Right atrium auricular region (tissue), 2 donors: ENCODE data around the gene TCF7L2. TPM values are rescaled to one million over a fixed set of nuclear protein-coding genes. Genes with fewer than 3 reads are reported as not detected.
A peak's percentile ranks its signal among the peaks of the same experiment; 100 is the strongest.

Experiments
- DNase-seq: peaks from one replicate; pipeline ENCODE4 v3.0.0-alpha.2; 2019; ENCODE audit warnings: low spot score
- H3K27ac ChIP-seq, 2 donors: fragments of 200-600 bp; sonication (generic); 1 replicate in 1 of 2; 2 replicates in 1 of 2; pipeline ENCODE4 v1.5.1; 2016 to 2019
- H3K27me3 ChIP-seq, 2 donors: fragments of 200-600 bp; sonication (generic); one replicate each; pipeline versions ENCODE4 v1.5.1 to v1.6.0; 2017 to 2019
- H3K36me3 ChIP-seq: fragments of 200-600 bp; sonication (generic); one replicate; pipeline ENCODE4 v1.5.1; 2016
- H3K4me1 ChIP-seq, 2 donors: fragments of 200-600 bp; sonication (generic); one replicate each; pipeline versions ENCODE4 v1.5.1 to v1.6.0; 2017 to 2019
- H3K4me3 ChIP-seq, 2 donors: fragments of 200-600 bp; sonication (generic); 1 replicate in 1 of 2; 2 replicates in 1 of 2; pipeline ENCODE4 v1.5.1; 2017 to 2019; ENCODE audit warnings: mild to moderate bottlenecking in 1 of 2, moderate library complexity in 1 of 2
- H3K9me3 ChIP-seq, 2 donors: fragments of 200-600 bp; sonication (generic); one replicate each; pipeline ENCODE4 v1.5.1; 2019
- CTCF ChIP-seq, 2 donors: fragments of 200-600 bp; sonication (generic); IDR thresholded peaks; one replicate each; pipeline ENCODE4 v1.5.1; 2019; ENCODE audit warnings: antibody characterized with exemption in 2 of 2
- total RNA-seq, 2 donors: library from RNA; depleted of rRNA; stranded (reverse); fragments of >200 nt; gene quantifications; one replicate each; pipeline ENCODE4 v1.1.0, GENCODE V29; 2016

The TCF7L2 gene
- total RNA-seq, 2 donors from 2014 or later, result 8.5 to 11.3 TPM

GRCh38 chr10:112917681-112918080 is 32.4 kb upstream of the TCF7L2 start:
- Histone ChIP-seq H3K9me3 (no peaks in the 10 kb centered on the region), H3K36me3 (no peaks in the 10 kb centered on the region), H3K4me1 (no peaks in the 10 kb centered on the region), H3K27me3 (no peaks in the 10 kb centered on the region), H3K27ac (no peak overlapping the region), H3K4me3 (no peak overlapping the region)
- DNase-seq, result no peak
- no peak for TF ChIP-seq CTCF (IDR thresholded peaks at IDR 0.05)

- Histone ChIP-seq H3K9me3 (no peaks in the 10 kb centered on the region), H3K36me3 (no peaks in the 10 kb centered on the region), H3K4me1 (no peaks in the 10 kb centered on the region), H3K27me3 (no peaks in the 10 kb centered on the region), H3K4me3 (no peak overlapping the region), H3K27ac (no peak overlapping the region)
- TF ChIP-seq CTCF (IDR thresholded peaks at IDR 0.05), result no peak
- no peak for DNase-seq
These were observed 31.3 kb upstream of the TCF7L2 start for GRCh38 chr10:112918771-112919170.

- no peak for DNase-seq
- TF ChIP-seq CTCF (IDR thresholded peaks at IDR 0.05), result no peak
- Histone ChIP-seq H3K4me1 (no peaks in the 10 kb centered on the region), H3K36me3 (no peaks in the 10 kb centered on the region), H3K9me3 (no peaks in the 10 kb centered on the region), H3K27ac (no peak overlapping the region), H3K27me3 (no peaks in the 10 kb centered on the region), H3K4me3 (no peak overlapping the region)
These were observed 30.3 kb upstream of the TCF7L2 start for GRCh38 chr10:112919721-112920120.

- Histone ChIP-seq H3K36me3 (no peaks in the 10 kb centered on the region), H3K27ac (no peak overlapping the region), H3K9me3 (peaks cover 0 to 24% of the 10 kb centered on the region in 2 donors), H3K27me3 (no peaks in the 10 kb centered on the region), H3K4me3 (no peak overlapping the region), H3K4me1 (no peaks in the 10 kb centered on the region)
- no peak for TF ChIP-seq CTCF (IDR thresholded peaks at IDR 0.05)
- peak; percentile 71 for DNase-seq
These were observed 22.9 kb upstream of the TCF7L2 start for GRCh38 chr10:112926906-112927688.

- H3K36me3 ChIP-seq, result no peaks in the 10 kb centered on the region
- DNase-seq, result no peak
- no peak for TF ChIP-seq CTCF (IDR thresholded peaks at IDR 0.05)
- H3K27me3 ChIP-seq, result no peaks in the 10 kb centered on the region
- no peak overlapping the region for H3K4me3 ChIP-seq
- no peak overlapping the region for H3K27ac ChIP-seq
- peaks cover 0 to 24% of the 10 kb centered on the region in 2 donors for H3K9me3 ChIP-seq
- no peaks in the 10 kb centered on the region for H3K4me1 ChIP-seq
These were observed 22.1 kb upstream of the TCF7L2 start for GRCh38 chr10:112927980-112928379.

GRCh38 chr10:112932658-112933057 is 17.4 kb upstream of the TCF7L2 start:
- peaks cover 0 to 24% of the 10 kb centered on the region in 2 donors for H3K9me3 ChIP-seq
- DNase-seq, result no peak
- no peak for TF ChIP-seq CTCF (IDR thresholded peaks at IDR 0.05)

More at GRCh38 chr10:112932658-112933057, 17.4 kb upstream of the TCF7L2 start:
- no peaks in the 10 kb centered on the region for H3K4me1 ChIP-seq
- H3K36me3 ChIP-seq, result no peaks in the 10 kb centered on the region
- no peak overlapping the region for H3K27ac ChIP-seq
- no peak overlapping the region for H3K4me3 ChIP-seq
- H3K27me3 ChIP-seq, result no peaks in the 10 kb centered on the region
